ENCODE data around the gene GRIA2.
"Not testable (repeated sequence)": the region's sequence is repeated elsewhere in the genome, so short reads cannot be mapped to it uniquely, and the experiment has no call there.

Gene GRIA2

DNA sequence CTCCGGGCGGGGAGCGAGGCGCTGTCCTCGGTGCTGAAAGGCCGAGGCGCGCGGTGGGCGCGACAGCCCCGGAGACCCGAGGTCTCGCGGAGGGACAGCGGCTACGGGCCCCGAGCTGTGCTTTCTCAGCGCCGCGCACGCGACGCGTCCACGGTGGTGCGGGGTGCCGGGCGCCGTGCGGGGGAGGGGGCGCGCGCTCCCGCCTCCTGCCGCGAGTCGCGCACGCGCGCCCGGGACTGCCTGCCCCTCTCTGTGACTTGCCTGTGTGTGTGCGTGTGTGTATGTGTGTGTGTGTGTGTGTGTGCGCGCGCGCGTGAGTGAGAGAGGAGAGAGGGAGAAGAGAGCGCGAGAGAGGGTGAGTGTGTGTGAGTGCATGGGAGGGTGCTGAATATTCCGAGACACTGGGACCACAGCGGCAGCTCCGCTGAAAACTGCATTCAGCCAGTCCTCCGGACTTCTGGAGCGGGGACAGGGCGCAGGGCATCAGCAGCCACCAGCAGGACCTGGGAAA, at the start of gene GRIA2:
GRIA2 (plus strand) TSS at position 358 of the 511 bp plus-strand sequence. CDS start 315 bp downstream, outside the sequence.
- no peak for DNase-seq

DNA sequence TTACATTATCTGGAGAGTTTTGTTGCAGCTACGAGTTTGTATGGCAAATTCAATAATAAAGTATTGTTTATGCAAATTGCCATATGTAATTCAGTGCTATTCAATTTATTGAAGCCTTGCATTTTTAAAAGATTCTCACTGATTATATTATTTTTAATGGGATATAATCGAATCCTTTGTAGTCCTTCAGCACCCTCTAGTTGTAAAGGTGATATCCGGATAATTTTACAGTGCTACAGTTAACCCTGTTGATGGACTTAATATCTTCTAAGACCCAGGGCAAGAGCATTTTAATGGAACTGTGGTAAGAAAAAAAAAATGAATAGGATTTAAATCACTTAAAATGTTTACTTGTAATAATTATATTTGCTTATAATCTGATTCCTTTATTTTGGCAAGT, 48.5 kb upstream of the GRIA2 start:
- no peak for DNase-seq

DNA sequence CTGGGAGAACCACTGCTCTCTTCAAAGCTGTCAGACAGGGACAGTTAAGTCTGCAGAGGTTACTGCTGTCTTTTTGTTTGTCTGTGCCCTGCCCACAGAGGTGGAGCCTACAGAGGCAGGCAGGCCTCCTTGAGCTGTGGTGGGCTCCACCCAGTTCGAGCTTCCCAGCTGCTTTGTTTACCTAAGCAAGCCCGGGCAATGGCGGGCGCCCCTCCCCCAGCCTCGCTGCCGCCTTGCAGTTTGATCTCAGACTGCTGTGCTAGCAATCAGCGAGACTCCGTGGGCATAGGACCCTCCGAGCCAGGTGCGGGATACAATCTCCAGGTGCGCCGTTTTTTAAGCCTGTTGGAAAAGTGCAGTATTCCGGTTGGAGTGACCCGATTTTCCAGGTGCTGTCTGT, 40.3 kb upstream of the GRIA2 start:
- not testable (repeated sequence) for DNase-seq

DNA sequence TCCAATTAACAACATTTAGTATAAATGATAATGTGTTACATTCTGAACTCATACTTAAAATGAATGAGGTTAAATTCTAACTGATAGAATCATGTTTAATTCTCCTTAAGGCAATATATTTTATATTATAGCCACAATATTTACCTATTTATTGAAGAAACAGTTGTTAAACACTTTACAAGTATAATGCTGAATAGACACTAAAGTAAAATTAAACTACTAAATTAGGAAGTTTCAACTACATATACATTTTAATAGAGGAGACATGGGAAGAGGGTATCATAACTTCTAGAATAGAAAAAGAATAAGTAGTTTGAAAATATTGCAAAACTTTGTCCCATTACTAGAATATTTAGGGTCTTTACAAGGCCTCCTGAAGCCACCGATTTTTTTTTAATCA, 36.2 kb upstream of the GRIA2 start:
- no peak for DNase-seq

DNA sequence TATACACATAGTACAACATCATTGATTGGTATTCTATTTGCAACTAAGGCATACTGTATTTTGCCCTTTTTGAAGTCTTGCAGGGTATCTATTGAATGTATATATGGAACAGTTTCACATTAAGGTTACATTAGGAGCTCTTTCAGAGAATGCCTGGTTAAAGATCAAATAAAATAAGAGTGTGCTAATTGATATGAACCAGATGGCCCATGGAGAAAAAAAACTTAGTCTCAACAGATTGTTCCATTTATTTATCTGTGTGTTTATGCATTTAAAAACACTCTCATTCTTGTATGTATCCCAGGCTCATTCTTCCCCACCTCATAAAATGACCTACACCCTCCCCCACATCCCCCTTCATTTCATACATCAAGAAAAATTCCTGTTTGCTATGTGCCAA, 35.2 kb upstream of the GRIA2 start:
- no peak for DNase-seq

DNA sequence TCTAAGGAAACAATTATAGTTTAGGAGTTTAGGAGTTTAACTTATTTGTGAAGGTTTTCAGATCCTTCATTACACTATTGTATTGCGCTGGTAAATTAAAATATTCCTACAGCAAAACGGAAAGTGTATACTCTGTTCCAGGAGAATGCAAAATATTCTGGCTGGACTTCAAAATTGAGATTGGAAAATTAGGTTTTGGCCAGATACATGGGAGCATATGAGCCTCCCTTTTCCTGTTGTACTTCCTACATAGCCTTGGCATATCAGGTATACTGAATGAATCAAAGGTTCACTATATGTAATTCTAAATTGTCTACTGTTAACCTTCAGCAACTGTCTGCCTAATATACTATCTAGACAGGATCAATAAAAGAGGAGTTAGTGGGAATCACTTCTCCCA, 25.2 kb upstream of the GRIA2 start:
- DNase-seq: no peak

DNA sequence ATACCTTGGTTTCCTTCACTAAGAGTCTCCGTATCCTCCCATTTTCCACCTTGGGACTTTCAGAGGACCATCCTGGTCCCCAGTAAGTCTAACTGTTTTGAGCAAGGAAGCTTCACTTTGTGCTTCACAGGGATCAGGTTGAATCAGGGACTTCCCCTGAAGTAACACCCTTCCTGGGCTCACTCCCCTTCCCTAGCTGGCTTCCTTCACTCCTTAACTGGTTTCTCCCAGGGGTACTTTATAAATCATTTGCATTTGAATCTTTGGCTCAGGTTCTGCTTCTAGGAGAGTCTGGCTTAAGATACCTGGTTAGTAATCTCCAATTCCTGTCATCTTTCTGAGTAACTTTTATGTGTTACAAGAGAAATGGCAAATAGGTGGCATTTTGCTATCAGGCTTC, 24.5 kb upstream of the GRIA2 start:
- DNase-seq: no peak

DNA sequence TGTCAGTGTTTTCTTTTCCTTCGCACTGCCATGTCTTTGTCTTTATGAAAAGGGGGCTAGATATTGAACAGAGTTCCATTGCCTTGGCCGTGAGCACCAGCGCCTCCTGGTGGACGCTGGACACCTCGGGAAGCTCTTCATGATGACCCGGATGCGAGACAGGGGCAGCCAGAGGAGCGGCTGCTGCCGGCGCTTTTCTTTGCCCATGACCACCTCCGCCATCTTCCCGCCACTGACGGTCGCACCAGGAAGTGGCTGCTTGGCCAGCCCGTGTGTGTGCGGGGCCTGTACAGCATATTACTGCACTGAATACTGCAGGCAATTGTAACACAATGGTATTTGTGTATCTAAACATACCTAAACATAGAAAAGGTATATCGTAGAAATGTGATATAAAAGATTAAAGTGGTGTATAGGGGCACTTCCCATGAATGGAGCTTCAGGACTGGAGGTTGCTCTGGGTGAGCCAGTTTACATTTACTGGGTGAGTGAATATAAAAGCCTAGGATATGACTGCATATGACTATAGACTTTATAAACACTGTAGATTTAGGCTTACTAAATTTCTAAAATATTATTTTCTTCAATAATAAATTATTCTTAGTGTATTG, 15.8 kb upstream of the GRIA2 start:
- no peak for DNase-seq

DNA sequence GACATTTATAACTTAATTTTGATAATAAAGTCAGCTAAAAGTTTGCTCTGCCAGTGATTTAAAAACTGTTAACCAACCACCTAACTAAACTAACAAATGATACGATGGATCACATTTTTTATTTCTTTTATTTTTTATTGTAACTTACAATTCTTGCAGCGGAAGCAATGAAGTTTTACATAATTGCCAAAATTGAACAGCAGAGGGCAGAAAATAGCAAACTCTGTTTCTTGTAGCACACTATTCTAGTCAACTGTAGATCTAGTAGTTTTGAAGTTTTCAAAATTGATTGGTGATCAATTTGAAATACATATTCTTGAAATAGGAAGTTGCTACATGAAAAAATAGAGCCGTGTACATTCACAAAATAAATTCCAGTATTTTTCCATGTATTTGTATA, 2.8 kb upstream of the GRIA2 start:
- no peak for DNase-seq

DNA sequence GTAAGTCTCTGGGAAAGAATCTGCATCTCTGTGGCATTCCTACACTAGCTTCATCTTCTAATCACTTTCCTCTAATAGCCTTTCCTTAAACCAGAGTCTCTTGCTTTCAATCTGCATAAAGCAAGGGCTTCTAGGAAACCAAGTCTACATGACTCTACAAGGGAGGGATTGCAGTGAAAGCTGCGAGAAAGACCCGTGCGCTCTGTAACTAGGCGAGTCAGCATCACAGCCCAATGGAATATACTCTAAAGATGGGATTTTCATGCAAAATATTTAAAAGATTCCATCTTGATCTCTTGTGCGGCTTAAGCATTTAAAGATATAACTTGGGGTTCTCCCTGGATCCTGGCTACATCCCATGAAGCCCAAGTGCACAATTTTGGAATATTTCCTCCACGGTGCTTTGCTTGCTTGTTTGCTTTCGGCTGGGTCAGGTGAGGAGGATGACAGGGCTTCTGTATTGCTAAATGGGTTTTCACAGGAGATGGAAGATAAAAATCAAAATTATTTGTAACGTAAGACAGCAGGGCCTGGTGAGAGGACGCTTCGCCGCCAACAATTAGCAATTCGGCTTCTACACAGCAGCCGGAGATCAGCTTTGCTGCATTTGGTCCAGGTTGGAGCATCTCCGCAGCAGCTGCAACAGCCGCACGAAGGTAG, 687 bp upstream of the GRIA2 start:
- DNase-seq: no peak

DNA sequence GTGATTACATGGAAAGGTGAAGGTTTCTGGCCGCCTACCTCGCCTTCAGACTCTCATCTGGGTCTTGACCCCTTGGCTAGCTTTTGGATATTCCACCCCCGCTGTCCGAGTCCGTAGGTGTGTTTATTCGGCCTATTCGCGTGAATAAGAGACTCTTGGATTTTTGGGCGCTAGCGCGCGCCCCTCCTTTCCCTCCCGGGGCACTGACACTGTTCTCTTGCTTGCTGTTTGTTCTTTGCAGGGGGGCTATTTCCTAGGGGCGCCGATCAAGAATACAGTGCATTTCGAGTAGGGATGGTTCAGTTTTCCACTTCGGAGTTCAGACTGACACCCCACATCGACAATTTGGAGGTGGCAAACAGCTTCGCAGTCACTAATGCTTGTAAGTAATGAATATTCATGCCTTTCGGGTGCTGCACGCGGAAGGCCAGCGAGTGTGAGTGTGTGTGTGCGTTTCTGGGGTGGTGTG, 932 bp downstream of the GRIA2 start:
- no peak for DNase-seq

DNA sequence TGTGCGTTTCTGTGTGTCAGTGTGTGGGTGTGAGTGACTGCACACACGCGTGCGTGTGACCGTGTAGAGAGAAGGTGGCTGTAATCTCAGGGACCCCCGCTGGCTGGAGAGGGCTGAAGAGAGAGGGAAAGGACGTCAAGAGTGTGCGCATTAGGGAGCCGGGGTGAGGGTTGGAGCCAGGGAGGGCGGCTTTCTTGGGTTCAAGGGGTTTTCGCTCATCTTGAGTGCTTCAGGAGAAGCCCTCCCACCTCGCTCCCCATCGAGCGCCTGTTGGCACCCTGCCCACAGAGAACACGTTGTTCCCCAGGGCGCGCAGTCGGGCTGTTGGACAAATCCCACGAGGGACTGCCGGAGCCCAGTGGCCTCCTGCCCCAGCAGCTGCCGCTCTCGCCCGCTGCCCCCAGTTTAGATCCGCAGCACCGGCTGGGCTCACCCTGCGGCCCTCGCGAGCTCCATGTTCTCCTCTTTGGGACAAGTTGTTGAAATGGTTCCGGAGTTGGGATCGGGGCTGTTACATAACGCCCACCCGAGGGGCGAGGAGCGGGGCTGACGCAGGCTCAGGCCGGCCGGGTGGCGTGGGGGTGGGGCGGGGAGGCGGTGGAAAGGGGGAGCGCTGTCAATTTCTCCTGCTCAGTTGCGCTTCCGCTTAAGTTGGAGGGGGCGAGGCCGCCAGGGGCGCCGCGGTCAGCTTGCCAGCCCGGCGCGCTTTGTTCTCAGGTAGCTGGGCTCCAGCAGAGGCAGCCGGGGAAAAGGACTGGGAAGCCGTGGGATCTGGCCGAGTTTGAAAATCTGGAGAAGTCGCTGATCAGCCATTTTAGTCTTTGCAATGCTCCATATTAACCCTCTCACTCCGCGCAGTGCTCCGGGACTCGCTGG, 1.6 kb downstream of the GRIA2 start:
- DNase-seq: no peak

DNA sequence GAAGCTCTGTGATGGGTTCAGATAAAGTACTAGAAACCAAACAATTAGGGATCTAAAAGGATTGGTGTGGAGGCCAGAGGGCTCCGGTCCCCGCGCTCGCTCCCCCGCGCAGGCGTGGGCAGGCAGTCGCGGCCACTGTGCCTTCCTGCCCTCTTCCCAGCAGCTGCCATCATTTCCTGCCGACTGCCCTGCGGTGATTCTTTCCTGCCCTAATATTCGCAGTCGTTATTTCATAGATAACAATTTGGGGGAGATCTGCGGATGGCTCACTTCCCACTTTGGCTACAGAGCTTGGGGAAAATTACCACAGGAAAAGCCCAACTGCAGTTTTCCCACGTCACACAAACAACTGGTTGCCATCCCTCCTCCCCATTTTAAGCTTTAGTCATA, 2.2 kb downstream of the GRIA2 start:
- no peak for DNase-seq

DNA sequence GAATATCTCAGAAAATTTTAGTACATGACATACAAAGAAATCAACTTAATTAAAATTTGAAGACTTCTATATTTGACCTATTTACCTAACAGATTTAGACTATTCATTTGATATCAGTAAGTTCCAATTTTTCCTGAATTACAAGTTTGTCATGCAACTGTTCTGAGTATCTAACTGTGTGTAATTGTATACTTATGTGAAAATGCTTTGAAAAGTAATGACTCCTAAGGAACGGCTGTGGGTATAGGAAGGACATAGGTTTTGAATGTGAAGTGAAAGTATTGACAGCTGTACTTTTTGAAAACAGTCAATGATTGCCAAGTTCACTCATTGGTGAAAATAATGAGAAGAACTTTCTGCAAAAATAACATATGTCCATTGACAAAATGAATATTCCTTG, 2.9 kb downstream of the GRIA2 start:
- no peak for DNase-seq

DNA sequence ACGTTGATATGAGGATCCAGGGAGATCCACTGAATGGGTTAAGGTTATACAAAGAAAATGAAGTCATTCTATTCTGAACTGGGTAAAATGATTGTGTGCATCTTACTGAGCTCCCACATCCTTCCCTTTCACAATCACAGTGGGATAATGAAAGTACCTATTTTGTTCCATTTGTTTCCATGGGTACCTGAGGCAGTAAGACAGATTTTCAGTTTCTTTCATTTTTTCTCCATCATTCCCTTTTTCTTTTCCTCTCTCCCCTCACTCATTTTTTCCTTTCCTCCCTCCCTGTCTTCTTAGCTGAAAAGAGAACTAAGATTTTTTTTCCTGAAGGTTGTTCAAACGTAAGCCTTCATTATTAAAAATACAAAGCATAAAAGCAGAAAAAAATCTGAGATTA, 4.6 kb downstream of the GRIA2 start:
- no peak for DNase-seq

DNA sequence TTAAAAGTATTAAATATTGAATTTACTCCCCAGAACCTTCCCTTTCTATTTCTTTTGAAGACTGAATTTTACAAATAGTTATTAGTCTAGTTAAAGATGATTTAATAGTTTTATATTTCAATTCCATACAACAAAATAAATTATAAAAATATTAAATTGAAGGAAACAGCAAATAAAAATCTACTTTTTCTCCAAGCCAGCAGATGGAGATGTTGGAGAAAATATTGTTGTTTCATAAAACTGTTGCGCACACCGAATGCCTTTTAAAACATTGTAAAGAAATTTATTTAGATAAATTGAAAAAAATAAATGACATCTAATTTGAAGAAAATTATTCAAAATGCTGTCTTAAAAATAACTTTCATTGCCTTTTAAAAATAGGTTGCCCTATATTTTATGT, 5.5 kb downstream of the GRIA2 start:
- no peak for DNase-seq

DNA sequence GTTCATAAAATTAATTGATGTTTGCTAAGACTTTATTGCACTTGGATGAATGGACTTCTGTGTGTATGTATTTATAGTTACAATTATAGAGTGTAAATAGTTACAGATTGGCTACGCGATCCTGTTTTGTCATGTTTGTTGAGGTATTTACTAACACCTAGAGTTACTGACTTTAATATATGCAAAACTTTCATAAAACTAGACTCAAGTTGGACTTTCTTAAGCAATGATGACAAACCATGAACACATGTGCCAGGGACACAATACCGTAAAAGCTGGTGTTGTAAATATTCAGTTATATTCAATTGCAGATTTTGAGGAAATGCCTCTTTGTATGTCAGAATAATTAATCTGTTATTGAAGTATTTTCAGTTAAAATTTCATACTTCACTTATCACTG, 6.1 kb downstream of the GRIA2 start:
- DNase-seq: no peak

DNA sequence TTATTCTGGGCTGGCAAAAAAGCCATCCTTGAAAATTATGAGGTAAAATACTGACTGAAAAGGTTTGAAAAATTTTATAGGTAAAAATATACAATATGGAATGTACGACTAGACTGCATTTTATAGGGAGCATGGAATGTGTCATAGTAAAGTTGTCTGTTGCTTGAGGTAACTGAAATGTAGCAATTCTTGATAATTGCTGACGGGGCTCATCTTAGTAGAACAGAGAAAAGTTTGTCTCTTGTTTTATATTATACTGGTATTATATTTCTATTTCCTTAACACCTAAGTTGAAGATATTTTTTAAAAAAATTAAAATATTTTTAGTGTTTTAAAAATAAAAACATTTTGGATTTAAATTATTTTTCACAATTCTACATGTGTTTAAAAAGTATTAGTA, 11.0 kb downstream of the GRIA2 start:
- DNase-seq: no peak

DNA sequence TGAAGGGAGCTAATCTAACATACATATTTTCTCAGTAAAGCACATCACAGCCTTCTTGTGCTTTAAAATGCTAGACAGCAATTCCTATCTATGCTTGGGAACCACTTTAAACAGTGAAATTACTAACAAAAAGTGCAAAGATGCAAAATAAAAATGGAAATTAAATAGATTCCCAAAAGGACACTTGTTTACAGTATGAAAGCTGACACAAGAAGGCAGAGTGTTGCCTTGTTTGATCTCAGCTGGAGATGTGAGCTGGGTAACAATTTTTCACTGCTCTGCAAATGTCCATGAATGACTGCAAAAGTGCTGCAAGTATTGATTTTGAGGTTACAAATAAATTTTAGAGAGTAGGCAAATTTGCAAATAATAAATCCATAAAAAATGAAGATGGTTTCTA, 22.3 kb downstream of the GRIA2 start:
- no peak for DNase-seq

DNA sequence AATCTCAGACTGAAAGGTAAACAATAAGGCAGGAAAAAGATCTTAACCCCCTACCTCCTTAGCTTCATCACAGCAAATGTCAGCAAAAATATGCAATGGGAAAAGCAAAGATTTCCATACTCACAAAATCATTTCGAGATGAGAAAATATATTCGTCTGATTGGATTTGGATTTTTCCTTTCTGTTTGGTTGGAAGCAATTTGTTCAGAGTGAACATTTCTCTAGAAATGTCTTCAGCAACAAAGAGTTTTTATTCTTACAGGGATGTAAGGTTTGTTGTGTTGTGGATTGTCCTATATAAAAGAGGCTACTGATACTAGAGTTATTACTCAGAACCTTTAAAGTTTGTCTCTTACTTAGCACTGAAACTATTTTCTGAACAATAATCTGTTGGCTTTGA, 23.8 kb downstream of the GRIA2 start:
- DNase-seq: no peak

DNA sequence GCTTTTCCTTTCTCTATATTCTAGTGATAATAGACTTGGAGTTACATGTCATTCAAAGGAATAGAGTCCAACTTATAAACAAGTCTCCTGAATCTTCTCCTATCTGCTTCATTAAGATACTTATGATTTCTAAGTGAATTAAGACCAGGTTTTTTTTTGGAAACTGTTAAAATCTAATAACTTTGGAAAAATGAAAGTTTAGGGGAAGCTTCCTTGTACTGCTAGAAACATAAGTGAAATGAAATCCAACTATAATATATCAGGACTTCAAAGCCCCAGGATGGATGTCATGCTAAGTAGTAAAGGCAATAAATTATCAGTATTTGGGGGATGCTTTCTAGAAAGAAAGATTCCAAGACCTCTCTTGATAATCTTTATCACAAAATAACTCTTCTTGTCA, 24.8 kb downstream of the GRIA2 start:
- no peak for DNase-seq

DNA sequence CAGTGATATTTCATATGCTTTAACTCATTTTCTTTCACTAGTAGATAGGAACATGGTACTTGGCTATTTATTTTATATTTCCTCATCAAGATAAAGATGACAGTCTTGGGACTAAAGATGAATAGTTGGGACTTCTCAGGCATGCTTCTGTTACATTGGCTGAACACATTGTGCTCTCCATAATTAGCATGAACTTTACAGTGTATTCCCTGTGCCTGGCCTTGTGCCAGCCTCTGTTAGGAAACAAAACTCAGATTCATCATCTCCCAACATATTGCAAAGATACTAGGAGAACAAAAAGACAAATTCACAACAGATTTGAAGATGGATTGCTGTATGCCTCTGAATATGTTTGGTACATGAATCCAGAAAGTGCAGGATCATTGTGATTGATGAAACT, 26.4 kb downstream of the GRIA2 start:
- DNase-seq: no peak

DNA sequence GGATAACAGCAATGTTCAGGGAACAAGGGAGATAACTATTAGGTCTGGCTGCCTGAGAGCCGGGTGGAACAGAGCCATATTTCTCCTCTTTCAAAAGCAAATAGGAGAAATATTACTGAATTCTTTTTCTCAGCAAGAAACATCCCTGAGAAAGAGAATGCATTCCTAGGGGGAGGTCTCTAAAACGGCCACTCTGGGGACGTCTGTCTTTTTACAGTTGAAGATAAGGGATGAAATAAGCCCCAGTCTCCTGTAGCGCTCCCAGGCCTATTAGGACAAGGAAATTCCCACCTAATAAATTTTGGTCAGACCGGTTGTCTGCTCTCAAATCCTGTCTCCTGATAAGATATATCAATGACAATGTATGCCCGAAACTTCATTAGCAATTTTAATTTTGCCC, 37.6 kb downstream of the GRIA2 start:
- not testable (repeated sequence) for DNase-seq

DNA sequence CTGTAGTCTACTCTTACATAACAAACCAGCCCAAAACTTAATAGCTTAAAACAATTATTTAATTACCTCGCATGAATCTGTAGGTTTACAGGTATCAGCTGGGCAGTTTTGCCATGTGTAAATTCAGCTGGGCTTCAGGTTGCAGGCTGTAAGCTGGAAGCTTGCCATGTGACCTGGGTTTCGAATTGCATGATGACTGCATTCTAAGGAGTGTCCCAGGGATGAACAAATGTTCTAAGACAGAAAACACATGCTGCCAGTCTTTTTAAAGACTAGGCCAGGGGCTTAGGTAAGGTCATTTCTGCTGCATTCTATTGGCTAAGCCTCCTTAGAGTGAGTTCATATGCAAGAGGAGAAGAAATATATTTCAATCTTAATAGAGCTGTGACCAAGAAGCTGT, 44.8 kb downstream of the GRIA2 start:
- no peak for DNase-seq
